ENCODE data around the gene P3R3URF.
A peak's percentile ranks its signal among the peaks of the same experiment; 100 is the strongest.

The P3R3URF gene

DNA sequence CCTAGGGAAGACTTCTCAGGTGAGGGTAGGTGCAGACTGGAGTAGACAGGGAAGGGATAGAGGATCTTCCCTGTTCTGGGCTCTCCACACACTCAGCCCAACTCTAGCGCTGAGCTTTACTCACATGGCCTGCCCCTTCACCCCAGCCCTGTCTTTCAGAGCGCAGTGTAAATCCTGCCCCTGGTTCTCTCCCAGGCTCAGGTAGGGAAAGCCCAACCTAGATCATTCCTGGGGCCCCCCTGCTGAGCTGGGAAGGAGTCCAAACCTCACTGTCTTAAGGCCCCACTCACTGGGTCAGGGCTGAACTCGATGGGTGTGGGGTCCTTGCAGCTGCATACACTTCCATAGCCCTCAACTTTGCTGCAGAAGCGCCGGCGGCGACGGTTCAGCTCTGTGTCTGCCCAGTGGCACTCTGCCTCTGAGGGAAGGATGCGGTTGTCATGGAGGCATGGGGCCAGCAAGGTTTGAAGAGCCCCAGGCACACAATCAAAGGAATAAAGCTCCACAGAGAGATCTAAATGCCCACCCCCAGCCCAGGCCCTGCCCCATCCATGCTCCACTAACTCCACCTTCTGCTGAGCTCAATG, 17.8 kb upstream of the P3R3URF start:
- DNase-seq = no peak

DNA sequence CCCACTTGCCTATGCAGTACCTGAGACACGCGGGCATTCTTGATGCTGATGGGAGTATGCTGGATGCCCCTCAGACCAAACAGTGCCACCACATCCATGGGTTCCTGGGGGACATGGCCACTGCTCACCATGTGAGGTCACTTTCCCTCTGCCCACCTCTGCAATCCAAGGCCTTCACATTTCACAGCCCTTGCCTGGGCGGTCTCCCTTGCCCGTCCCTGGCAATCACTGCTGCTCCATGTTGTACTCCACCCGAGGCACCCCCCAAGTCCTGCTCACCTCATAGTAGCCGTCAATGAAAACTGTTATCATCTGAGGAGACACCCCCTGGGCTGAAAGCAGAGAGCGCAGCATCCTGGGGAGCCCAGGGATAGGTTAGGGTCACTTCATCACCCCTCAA, 17.0 kb upstream of the P3R3URF start:
- no peak for DNase-seq

DNA sequence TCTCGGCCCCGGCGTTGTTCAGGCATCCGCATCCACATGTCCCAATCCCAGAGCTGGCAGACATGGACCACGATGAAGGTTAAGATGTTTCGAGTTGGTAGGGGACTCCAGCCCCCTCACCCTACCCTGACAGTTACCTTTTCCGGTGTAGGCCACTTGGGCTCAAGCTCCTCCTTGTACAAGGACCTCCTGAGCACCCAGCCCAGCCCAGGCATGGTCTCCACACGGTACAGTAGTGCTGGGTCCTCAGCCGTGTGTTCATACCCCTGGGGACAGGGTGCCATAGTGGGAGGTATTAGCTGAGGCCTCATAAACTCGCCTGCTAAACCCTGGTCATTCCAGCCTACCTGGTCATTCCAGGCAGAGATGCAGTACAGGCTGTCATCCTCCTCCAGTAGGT, 15.9 kb upstream of the P3R3URF start:
- no peak for DNase-seq

DNA sequence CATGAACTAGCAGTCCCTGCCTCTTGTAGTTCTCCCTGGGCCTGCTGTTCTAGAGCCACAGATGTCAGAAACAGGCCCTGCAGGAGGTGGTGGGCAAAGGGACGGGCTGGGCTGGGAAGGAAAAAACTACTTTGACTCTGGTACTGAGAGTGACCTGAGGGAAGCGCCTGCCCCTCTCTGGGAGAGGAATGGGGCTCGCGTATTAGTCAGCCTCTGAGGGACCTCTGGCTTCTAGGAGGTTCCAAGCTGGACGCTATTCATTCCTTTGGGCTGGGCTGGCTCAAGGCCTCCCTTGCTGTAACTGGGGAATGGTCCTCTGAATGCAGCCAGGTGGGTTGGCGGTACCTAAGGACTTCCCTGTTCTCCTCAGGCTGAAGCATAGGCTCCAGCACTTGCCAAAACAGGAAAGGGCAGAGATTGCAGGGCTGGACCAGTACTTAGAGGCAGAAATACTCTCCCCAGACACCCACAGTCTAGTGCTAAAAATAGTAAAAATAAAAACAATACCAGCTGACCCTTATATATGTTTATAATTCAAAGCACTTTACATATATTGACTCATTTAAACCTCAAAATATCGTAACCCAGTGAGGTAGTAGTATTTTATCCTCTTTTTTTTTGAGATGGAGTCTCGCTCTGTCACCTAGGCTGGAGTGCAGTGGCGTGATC, 14.9 kb upstream of the P3R3URF start:
- DNase-seq = no peak

DNA sequence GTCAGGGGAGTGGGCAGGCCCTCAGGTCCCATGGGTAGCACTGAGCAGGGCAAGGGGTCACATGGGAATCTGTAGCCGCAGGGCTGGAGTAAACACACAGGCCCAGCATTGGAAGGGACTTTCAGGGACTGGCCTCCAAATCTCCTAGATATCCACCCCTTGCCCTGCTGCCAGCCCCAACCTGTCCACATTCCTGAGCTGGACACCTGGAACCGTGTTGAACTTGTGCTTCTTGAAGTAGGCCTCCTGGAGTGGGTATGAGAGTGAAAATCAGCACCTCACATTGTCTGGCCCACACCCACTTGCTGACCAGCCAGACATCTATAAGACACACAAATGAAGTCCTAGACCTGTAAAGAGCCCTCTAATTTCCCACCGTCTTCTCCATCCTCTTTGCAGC, 14.3 kb upstream of the P3R3URF start:
- DNase-seq = no peak

DNA sequence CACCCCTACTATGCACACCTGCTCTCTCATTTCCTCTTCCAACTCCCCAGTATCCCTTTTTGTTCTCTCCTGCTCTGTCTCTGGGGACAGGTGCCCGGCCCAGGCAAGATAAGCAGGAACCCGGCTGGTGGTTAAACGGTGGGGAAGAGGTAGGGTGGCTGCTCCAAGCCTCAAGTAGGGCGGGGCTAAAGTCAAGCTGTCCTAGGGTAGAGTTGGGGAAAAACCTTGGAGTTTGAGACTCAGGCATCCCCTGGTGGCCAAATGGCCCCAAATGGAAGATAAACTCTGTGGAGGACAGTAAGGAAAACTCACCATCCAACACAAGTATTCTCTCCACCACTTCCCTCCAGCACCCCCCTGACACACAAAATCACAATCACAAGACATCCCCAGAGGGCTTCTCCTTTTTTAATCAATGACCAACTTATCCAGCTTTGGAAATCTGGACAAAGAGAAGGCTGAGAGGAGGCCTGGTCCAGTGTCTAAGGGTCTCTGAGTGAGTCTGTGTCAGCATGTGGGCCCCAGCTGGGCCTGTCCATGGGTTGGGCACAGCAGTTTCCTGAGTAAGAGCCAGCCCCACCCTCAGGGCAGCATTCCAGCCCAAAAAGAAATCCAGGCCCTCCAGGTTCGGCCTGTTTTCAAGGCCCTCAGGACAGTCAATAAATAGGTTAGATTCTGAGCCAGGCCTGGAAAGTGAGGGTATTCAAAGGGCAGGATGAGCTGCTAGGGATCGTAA, 12.2 kb upstream of the P3R3URF start:
- DNase-seq = no peak

DNA sequence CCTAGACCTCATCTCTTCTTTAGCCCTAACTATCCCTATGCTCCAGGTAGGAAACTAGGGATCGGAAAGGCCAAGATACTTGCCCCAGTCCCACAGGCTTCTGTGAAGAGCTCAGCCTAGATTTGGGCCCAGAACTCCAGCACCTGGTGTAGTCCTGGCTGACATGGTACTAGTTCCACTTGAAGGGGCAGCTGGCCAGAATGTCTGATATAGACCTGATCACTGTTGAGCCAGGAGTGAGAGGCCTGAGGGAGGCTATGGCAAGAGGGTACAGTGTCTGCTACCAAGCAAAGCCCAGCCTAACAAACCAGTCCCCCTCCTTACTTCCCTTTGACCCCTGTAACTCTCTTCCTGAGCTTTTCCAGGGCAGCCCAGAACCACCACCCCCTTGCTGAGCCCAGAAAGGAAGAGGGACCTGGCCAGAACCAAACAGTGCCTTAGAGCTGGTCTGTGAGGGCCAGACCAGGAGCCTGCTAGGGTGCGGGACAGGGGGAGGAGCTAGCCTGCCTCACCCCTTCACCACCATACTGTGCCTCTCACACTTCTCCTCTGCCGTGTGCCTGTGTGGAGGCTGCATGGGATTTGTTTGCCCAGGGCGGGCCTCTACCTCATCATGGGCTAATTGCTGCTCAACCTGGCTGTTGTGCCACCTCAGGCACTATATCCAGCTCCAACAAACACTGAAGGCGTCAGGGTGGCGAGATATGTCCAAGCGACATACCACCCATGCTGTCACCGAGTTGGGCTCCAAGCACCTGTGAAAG, 11.0 kb upstream of the P3R3URF start:
- DNase-seq = no peak

DNA sequence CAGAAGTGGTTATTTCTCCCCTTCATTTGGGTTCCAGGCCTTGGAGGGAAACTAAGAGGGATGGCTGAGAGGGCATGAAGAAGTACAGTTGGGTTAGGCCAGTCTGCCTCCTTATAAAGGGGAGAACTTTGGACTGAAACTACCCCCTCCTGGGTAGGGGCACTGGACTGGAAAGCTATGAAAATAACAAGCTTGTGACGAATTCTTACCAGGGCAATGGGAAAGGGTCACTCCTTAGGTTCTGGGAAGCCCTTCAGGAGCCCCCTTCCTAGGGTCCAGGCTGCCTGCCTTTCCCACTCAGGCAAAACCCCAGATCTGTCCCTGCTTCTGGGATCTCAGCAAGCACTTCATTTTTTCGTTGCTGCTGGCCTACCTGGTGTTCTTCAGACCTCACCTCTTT, 9.8 kb upstream of the P3R3URF start:
- no peak for DNase-seq

DNA sequence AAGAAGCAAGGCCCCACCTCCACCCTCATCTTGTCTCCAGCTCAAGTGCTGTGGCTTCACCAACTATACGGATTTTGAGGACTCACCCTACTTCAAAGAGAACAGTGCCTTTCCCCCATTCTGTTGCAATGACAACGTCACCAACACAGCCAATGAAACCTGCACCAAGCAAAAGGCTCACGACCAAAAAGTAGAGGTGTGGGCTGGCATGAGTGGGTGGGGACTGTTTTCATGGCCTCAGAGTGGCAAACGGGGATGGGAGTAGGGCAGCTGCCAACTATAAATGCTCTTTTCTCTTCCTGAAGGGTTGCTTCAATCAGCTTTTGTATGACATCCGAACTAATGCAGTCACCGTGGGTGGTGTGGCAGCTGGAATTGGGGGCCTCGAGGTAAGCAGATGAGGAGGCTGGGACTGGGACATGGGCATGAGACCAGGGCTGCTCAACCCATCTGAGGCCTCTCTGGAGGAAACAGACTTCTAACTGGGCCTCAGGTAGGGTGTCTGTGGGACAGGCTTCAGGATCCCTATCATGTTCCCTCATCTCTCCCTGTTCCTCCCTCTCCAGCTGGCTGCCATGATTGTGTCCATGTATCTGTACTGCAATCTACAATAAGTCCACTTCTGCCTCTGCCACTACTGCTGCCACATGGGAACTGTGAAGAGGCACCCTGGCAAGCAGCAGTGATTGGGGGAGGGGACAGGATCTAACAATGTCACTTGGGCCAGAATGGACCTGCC, 8.8 kb upstream of the P3R3URF start:
- DNase-seq = no peak

DNA sequence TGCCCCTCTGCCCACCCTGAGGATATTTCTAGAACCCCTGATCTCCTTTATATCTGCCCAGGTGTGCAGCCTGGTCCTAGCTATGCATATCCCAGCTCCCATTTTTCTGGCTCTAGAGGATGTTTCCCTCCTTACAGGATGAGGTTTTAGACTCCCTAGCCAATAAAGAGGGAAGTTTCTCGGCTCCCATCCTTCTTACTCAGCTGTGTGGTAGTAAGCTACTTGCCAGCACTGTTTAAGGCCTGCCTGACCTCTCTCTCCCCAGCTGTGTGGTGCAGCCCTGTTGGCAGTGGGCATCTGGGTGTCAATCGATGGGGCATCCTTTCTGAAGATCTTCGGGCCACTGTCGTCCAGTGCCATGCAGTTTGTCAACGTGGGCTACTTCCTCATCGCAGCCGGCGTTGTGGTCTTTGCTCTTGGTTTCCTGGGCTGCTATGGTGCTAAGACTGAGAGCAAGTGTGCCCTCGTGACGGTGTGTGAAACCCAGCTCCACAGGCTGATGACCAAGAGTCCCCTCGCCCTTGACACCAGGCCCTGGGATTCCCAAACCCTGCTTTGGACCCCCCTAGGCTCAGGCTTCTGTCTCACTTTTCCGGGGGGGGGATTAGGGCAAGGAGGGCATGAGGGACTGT, 7.8 kb upstream of the P3R3URF start:
- DNase-seq = no peak

DNA sequence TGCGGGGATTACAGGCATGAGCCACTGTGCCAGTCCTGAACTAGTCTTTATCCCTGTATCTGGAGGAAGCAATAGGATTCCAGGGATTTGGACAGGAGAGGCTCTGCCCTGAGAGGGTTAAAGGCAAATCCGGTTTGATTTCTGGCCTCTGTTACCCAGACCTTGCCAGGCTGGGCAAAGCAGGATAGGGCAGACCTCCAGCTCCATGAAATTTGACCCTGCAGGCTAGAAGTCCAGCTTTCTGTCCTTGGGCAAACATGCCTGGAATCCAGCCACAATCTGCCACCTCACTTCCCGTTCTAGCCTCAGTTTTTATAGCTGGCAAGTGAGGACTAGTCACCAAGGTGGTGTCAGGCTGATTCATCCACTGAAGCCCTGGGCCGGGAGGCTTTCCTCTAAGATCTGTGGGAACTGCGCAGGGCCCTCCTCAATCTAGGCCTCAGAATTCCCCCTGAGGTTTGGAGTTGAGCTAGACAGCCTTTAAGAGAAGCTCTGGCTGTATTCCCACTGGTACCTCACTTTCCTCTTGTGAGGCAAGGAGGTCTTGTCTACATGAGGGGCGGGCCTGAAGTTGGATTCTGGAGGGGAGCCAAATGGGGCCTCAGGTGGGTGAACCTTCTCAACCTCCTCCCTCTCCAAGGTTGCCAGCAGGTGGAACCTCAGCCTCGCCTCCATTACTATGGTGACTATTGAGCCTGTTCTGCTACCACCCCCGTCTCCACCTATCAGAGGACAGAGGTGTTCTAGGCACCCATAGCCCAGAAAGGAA, 7.0 kb upstream of the P3R3URF start:
- no peak for DNase-seq

DNA sequence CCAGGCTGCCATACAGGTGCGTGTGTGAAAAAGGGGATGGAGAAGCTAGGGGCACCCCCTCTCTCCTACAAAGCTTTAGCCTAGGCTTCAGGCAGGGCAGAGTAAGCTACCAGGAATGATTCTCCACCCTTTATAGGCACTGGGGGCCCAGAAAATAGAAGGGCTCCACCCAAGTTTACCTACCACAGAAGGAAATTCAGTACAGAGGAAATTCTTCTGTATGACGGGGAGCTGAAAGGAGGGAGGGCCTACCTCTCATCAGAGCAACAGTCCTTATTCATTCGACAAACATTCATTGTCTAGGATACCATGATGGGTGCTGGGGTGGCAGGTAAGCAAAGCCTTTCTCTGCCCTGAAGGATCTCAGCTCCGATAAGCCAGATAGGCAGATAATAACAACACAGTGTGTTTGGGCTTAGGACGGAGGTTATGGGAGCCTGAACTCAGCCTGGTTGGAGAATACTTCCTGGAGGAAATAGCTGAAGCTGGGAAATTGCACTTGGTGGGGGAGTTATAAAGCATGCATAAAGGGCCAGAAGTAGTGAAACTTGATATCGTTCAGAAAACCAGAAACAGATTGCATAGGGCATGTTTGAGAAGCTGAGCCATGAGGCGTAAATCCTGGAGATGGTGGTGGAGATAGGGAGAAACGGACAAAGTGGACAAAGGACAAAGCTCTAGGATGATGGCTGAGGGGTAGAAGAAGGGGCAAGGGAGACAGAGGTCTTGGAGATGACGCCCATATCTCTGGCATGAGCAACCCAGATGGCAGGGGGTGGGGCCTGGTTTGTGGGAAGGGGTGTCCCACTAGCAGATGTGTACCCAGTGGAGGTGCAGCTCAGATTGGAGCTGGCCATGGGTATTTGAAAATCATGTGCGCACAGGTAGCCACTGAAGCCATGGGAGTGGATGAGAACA, 5.3 kb upstream of the P3R3URF start:
- DNase-seq = no peak

DNA sequence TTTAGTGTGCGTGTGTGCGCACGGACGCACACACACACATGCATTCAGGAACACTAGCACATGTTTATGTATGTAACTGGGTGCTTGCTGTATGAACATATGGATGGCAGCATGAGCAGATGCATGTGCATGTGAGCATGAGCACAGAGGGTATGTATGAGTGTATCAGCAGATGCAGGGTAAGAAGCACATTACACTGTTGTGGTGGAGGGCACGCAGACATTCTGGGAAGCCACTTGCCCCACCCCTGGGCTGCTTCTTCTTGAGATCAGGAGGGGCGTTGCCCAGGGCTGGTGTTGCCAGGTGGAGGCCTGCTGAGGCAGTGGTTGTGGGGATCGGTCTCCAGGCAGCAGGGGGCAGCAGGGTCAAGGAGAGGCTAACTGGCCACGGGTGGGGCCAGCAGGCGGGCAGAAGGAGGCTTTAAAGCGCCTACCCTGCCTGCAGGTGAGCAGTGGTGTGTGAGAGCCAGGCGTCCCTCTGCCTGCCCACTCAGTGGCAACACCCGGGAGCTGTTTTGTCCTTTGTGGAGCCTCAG, 3.9 kb upstream of the P3R3URF start:
- no peak for DNase-seq

DNA sequence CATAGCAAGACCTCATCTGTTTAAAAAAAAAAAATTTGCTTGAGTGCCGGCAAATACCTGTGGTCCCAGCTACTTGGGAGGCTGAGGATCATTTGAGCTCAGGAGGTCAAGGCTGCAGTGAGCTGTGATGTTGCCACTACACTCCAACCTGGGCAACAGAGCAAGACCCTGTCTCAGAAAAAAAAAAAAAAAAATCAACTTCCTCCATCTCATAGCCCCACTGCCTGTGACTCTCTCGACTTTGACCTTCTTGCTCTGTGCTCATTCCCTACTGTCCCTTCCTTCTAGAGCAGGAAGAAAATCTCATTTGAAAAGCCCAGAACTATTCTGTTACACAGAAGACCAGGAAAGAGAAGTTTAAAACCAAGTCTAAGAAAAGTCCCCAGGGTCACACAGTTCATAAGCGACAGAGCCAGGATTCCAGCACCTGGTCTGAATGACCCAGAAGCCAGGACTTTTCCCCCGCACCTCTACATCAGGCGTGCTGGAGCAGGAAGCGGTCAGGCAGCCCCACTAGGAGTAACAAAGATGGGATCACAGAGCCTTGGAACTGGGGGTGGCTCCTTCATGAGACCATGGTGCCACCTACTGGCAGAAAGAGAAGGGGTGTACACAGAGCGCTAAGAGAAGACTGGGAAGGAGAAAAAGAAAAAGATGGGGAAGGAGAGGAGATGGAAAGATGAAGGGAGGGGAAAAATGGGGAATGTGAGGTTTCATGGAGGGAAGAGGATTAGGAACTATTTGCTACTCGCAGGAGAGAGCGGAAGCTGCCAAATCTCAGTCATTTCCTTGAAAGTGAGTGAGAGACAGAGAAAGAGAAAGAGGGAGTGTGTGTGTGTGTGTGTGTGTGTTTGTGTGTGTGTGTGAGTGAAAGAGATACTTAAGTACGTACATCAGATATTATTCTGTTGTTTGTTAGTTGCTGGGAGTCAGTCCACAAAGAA, 3.1 kb upstream of the P3R3URF start:
- DNase-seq = peak; percentile 68 to 77

DNA sequence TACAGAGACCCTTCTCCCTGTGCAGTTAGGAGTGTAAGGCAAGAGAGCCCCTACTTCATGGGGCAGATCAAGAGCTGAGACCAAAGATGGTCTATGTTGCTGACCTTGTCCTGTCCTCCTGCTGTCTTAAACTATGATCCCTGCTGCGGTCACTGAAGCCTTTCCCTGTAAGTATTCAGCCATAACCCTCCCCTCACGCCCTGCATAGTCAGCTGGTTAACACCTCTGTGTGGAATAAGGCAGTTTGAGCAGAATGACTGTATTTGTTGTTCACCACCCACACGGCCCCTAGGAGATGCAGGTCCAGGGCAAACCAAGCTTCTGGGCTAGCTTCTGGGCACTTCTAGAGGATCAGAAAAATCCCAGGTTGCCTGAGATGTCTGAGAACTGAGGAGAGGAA, 1.0 kb downstream of the P3R3URF start:
- no peak for DNase-seq

DNA sequence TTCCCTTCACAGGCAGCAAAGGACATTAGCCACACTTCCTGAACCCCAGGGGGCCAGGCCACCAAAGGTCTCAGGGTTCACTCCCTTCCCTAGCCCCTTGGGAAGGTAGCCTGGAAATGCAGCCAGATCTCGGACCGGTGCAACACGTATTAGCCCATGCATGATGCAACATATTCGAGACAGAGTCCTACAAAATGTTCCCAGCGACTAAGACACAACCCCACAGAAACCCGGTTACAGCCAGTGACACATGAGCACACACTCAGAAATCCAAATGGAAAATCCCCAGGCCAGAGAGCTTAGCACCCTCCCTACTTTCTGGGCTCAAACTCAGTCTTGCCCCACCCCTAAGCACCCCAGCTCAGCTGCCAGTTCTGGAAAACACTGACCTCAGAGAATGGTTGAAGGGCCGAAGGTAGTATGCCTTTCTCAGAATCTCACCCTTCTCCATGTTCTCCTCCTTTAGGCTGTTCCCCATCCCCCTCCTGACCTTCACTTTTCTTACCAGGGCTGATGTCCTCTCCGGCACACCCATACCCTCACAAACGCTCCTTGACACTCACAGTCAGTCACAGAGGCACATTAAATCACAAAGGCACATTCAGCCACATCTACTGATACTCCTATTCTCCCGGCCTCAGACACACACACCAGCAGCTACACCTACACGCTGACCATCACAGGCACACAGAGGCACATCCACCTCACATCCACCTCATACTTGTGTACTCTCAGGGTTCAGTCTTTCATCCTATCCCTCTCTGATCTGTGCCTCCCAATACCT, 1.6 kb downstream of the P3R3URF start, which contains the start of gene TSPAN1:
Gene TSPAN1, plus strand, starts transcription at position 640 of the 784 bp plus-strand sequence. CDS start 6,021 bp downstream, outside the sequence.
- no peak for DNase-seq

DNA sequence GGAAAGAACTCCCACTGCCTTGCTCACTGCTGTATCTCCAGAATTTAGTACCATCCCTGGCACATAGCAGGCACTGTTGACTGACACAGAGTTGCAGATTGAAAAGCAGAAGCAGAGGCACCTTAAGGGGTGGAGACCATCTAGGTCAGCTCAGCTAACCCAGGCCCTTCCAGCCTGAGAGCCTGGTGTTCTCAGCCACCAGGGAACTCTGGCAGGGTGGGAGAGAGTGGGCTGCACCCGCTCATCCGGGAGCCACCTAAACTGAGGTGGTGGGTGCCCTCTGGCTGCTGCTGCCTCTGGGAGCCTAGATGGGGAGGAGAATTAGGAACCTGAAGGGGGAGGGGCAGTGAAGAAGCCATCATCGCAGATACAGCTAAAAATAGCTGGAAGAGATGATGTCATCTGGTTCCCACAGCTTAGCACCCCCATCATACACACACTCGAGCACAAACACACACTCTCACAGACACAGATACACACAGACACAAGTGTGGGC, 2.9 kb downstream of the P3R3URF start:
- DNase-seq = no peak

DNA sequence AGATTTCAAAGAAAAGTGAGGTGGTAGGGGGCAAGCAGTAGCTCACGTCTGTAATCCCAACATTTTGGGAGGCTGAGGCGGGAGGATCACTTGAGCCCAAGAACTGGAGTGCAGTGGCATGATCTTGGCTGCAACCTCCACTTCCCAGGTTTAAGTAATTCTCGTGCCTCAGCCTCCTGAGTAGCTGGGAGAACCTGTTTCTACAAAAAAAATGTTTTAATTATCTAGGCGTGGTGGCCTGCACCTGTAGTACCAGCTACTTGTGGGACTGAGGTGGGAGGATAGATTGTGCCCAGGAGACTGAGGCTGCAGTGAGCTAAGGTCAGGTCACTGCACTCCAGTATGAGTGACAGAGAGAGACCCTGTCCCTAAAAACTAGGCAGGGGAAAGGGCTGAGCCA, 4.0 kb downstream of the P3R3URF start:
- no peak for DNase-seq

All from NCI-H1930 (cell line).